ENCODE data around the gene COL4A2. TPM values are rescaled to one million over a fixed set of nuclear protein-coding genes. Genes with fewer than 3 reads are reported as not detected.

Gene COL4A2
- total and polyA plus RNA-seq, 4 donors = 8.0 to 45.2 (median 40.3) TPM

DNA sequence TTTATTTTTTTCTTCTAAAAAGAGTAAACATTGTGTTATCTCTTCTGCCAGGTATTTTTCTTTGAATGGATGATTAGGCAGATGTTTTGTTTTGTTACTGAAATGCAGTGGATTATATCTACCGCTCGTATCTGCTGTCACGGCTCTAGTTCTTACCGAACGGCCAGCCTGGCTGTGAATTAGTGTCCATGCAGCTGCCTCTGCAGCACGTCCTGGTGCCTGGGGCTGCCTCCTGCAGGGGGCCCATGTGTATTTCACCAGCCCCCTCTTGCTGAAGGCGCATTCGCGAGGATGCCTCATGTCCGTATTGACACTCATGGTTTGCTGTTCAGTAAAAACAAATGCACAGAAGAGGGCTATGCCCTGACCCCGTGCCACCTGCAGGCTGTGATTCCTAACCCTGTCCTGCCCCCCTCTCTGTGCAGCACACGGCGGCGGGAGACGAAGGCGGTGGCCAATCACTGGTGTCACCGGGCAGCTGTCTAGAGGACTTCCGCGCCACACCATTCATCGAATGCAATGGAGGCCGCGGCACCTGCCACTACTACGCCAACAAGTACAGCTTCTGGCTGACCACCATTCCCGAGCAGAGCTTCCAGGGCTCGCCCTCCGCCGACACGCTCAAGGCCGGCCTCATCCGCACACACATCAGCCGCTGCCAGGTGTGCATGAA is 204.6 kb downstream of the COL4A2 start:
- H3K9ac ChIP-seq (ENCODE audit: low read depth in 1 of 2, low read length in 2 of 2) = no peak overlapping the region
- TF ChIP-seq ATF3 (IDR thresholded peaks at IDR 0.05) (no peak), GABPA (IDR thresholded peaks at IDR 0.05 in 1 of 2, conservative IDR thresholded peaks at IDR 0.05 in 1 of 2) (no peak), NR2F2 (IDR thresholded peaks at IDR 0.05) (no peak), RAD21 (IDR thresholded peaks at IDR 0.05) (no peak), FOXA1 (IDR thresholded peaks at IDR 0.05) (no peak), HNF4G (IDR thresholded peaks at IDR 0.05) (no peak), REST (IDR thresholded peaks at IDR 0.05) (no peak), RXRA (IDR thresholded peaks at IDR 0.05) (no peak), JUND (IDR thresholded peaks at IDR 0.05) (no peak), EGR1 (IDR thresholded peaks at IDR 0.05; ENCODE audit: low read depth in 2 of 2) (no peak), FOXA2 (IDR thresholded peaks at IDR 0.05) (no peak), TAF1 (conservative IDR thresholded peaks at IDR 0.05) (no peak), CTCF (IDR thresholded peaks at IDR 0.05; ENCODE audit: low read depth, low read length, missing input control) (no peak), YY1 (IDR thresholded peaks at IDR 0.05) (no peak)
- TF ChIP-seq, protein P1, sequence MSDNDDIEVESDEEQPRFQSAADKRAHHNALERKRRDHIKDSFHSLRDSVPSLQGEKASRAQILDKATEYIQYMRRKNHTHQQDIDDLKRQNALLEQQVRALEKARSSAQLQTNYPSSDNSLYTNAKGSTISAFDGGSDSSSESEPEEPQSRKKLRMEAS (IDR thresholded peaks at IDR 0.05) = no peak
- TF ChIP-seq, protein P2, sequence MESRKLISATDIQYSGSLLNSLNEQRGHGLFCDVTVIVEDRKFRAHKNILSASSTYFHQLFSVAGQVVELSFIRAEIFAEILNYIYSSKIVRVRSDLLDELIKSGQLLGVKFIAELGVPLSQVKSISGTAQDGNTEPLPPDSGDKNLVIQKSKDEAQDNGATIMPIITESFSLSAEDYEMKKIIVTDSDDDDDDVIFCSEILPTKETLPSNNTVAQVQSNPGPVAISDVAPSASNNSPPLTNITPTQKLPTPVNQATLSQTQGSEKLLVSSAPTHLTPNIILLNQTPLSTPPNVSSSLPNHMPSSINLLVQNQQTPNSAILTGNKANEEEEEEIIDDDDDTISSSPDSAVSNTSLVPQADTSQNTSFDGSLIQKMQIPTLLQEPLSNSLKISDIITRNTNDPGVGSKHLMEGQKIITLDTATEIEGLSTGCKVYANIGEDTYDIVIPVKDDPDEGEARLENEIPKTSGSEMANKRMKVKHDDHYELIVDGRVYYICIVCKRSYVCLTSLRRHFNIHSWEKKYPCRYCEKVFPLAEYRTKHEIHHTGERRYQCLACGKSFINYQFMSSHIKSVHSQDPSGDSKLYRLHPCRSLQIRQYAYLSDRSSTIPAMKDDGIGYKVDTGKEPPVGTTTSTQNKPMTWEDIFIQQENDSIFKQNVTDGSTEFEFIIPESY (IDR thresholded peaks at IDR 0.05) = no peak
- no peaks in the 10 kb centered on the region for H3K27me3 ChIP-seq (ENCODE audit: control insufficient read depth in 4 of 4, insufficient read depth in 4 of 4, low read length in 3 of 4)
- no peaks in the 10 kb centered on the region for H3K36me3 ChIP-seq (ENCODE audit: control insufficient read depth in 4 of 4, insufficient read depth in 3 of 4, low read depth in 1 of 4, low read length in 3 of 4)
- 95% methylated on average over 31 of the region's 31 CpGs for WGBS
- H3K9me3 ChIP-seq (ENCODE audit: control insufficient read depth in 4 of 4, low read length in 3 of 4) = no peaks in the 10 kb centered on the region
- H3K4me1 ChIP-seq (ENCODE audit: control insufficient read depth in 4 of 4, insufficient read depth in 4 of 4, low read length in 3 of 4) = peaks cover 7 to 17% (median 15%) of the 10 kb centered on the region in 4 donors
- no peak overlapping the region for H3K27ac ChIP-seq (ENCODE audit: low read depth in 1 of 2, low read length in 2 of 2)
- DNase-seq (ENCODE audit: low spot score) = no peak
- no peak overlapping the region for H3K4me3 ChIP-seq (ENCODE audit: low read depth in 1 of 3, low read length in 3 of 3)

All from liver (tissue), 9 donors.